DMS 273 (cell line): ENCODE data around the gene SLC26A1.
A peak's percentile ranks its signal among the peaks of the same experiment; 100 is the strongest.

Source experiments
- DNase-seq: peaks from one replicate; lab custom pipeline; 2025; ENCODE audit not compliant: unreplicated experiment; lab: John Stamatoyannopoulos, UW

SLC26A1 gene, protein sequence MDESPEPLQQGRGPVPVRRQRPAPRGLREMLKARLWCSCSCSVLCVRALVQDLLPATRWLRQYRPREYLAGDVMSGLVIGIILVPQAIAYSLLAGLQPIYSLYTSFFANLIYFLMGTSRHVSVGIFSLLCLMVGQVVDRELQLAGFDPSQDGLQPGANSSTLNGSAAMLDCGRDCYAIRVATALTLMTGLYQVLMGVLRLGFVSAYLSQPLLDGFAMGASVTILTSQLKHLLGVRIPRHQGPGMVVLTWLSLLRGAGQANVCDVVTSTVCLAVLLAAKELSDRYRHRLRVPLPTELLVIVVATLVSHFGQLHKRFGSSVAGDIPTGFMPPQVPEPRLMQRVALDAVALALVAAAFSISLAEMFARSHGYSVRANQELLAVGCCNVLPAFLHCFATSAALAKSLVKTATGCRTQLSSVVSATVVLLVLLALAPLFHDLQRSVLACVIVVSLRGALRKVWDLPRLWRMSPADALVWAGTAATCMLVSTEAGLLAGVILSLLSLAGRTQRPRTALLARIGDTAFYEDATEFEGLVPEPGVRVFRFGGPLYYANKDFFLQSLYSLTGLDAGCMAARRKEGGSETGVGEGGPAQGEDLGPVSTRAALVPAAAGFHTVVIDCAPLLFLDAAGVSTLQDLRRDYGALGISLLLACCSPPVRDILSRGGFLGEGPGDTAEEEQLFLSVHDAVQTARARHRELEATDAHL

DNA sequence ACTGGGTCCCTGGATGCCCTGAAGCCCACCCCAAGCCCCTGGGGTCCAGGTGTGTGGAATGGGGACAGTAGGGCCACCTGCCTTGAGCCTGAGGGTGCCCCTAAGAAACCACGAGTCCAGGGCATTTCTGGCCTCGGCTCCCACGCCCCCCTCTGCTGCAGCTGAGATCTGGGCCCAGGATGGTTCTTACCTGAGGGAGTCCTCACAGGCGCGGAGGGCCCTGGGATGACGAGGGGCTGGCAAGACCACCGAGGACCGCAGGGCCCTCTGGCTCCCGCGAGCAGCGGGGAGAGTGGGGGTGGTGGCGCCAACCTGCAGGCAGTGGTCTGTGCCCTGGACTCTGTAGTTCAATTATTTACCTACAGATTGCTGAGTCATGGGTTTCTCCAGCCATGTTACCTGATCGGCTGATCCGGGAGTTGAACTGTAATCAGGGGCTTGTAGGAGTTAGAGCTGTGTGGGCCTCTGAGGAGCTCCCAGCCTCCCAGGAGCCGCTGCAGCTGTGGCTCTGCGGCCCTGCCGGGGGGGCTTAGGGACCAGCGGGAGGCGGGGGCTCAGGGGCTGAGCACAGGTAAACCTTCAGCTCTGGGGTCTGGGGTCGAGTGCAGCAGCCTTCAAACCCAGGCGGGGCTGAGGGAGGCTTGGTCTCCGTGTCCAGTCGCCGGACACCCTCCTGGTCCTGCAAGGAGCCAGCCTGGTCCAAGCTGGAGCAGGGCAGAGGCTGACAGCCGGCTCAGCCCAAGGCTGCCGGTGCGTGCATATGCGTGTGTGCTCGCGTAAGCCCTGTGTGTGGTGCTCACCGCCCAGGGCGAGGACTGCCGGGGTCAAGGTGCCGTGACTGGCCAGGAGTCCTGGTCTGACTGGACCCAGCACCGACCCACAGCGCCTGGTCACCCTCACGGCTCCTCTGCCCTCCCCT lies at the start of gene SLC26A1:
Gene SLC26A1, minus strand, starts transcription at position 294 of the 919 bp plus-strand sequence. CDS start 1,701 bp downstream, outside the sequence.
- DNase-seq = peak; percentile 30

DNA sequence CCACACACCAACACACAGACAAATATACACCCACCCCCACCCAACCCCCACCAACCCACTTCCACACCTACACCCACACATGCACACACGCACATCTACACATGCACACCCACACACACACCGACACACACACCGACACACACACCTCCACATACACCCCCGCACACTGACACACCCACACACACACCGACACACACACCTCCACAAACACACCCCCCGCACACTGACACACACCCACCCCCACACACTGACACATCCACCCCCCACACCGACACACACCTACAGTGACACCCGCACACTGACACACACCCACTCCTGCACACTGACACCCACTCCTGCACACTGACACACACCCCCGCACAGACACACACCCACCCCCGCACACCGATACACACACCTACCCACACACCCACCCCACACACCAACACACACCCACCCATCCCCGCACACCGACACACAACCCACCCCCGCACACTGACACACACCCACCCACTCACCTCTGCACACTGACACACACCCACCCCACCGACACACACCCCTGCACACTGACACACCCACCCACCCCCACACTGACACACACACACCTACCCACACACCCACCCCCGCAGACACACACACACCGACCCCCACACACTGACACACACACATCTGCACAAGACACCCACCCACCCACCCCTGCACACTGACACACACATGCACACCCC lies 49.3 kb upstream of the SLC26A1 start:
- DNase-seq = no peak

DNA sequence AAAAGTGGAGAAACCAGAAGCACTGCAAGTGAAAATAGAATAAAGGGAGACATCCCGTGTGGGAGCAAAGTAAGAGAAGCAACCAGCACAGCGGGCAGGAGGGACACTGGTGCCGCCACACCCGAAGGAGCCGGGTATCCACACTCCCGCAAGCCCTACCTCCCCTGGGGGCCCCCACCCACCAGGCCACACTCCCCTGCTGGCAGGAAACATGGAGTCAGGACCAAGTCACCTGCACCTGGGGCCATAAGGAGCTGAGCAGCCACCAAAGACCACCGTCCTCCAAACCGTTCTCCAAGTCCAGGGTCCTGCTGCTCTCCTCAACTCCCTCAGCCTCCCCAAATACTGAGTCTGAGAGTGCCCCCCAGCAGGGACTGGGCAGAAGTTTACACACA lies 48.7 kb upstream of the SLC26A1 start:
- DNase-seq = no peak

DNA sequence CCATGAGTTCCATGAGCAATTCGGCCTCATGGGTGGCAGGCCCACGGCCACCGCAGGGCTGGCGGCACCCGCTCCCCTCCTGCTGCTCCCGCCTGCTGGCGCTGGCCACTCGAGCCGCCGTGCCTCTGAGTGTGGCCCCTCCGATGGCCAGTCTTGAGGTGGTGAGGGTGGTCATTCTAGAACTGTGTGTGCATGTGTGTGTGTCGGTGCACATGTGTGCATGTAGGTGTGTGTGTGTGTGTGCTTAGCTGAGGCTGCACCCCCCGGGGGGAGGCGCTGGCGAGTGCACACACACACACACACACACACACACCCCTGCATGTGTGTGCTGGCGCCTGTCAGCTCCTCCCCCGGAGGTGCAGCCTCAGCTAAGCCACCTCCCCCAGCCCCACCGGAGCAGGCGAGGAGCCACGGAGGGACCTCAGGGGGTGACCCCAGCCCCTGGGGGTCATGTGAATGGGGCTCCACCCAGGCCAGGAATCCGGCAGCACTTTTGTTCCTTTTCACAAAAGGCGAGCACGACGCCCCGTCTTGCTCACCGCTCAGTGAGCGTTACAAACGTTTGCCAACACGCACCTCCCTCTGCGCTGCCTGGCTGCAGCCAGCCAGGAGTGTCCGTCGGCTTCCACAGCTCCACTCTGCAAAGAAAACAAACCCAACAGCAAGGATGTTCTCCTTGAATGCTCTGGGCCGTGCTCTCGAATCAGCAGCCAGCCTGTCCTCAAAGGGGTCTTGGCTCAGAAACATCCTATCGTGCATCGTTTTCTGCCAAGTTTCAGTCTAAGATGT lies 48.1 kb upstream of the SLC26A1 start:
- no peak for DNase-seq

DNA sequence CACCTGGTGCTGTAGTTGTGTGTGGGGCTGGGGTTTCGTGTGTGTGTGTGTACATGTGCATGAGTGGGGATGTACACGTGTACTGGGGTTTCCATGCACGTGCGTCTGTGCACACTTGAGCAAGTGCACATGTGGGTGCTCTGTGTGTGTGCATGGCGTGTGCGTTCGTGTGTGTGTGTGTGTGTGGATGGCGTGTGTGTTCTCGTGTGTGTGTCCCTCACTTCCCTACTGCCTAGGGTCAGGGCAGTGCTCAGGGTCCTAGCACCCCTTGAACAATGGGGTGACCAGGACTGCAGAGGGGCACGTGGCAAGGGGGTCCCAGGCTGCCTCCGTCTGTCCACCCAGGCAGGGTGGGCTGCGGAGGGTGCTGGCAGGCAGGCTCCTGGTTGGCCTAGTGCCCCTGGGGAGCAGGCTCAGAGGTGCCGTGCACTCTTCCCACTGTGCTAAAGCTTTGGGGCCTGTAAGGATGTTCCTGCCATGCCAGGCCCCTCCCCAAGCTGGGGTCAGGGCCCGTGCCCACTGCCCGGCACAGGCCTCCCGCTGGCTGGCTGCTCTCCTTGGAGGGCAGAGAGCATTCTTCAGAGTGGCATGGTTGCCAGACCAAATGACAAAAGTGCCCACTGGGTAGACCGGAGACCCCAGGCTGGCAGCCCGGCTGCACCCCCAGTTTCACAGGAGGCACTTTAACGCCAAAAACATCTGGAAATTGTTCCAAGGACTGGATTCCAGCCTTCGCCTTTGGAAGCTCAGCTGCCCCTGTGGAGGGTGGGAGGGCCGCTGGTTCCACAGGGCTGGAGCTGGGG lies 47.3 kb upstream of the SLC26A1 start:
- DNase-seq = no peak

DNA sequence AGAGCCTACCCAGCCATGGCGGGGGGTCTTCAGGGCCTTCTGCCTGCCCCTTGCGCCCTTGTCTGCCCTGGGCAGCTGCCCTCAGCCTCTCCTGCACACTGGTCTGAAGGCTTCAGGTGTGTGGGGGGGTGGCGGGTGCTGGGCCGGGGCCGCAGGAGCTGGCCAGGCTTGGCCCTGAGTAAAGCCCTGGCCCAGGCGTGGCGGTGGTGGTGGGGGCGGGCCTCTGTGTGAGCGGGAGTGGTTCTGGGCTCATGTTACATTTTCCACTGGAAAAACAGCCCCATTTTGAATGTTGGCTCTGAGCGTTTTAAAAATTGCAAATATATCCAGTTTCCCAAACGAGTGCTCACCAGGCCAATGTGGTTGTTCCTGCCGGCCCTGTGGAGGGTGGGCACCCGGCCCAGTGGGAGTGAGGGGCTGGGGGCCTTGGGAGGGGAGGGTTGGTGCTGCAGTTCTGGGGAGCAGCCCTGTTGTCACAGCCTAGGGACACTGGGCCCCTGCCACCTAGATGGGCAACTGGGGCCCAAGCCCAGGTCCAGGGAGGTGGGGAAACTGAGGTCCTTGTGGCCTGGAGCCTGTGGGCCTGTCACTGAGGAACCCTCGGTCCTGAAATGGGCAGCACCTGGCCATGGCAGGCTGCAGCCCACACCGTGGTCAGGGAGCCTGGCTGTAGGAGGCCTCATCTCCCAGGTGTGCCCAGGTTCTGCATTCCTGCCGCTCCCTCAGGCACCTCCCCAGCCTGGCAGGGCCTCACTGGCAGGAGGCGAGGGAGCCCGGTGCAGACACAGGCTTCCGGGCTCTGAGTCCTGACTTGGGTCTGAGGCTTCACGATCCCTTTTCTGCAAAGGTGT lies 46.5 kb upstream of the SLC26A1 start:
- peak; percentile 44 for DNase-seq

DNA sequence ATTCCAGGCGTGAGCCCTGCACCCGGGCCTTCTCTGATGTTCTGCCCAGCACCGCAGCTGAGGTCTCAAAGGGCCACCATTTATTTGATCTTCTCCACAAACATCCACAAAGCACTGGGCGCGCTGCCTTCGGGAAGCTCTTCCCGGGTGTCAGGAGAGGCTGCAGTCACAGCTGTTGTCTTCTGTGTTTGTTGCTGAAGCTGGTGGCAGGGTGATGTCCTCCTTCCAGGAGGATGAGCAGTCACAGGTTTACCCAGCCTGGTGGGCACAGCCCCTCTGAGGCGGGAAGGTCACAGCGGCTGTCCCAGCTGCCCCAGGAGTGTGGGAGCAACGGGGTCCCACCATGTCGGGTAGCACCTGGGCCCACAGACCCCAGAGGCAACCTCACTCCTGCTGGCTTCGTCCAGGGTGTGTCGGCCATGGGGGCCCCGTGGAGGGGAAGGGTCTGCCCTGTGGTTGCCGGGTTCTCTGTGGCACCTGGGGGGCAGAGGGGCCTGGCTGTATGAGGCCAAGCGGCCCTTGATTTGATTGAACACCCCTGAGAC lies 45.8 kb upstream of the SLC26A1 start:
- no peak for DNase-seq

DNA sequence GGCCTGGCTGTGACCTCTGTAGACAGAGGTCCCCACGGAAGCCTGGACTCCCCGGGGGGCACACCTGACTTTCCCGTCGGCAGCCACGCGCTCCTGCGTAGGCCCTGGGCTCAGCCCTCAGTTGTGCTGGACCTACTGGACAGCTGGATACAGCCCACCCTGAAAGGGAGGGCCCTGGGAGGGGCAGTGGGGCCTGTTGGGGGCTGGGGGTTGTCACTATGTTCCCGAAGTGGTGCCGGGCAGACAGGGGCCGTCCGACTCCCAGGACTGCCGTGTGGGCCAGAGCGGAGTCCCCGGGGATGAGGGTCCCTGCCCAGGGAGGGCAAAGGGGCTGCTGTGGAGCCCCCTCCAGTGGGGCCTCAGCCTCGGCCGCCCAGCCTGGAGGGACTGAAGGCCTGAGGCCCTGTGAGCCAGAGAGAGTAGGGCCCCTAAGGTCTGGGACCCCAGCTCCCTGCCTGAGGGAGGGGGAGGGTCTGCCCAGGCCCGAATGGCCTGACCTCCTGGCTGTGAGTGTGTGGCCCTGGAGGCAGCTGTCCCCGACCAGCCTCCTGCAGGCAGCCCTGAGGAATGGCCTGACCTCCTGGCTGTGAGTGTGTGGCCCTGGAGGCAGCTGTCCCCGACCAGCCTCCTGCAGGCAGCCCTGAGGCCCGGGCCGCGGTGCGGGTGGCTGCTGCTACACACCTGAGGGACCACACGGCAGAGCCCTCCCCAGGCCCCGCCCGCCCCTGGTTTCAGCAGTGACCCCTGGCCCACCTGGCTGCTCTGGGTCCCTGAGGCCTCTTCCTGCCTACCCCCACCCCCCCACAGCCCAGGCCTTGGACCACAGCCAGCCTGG lies 44.0 kb upstream of the SLC26A1 start:
- DNase-seq = no peak

DNA sequence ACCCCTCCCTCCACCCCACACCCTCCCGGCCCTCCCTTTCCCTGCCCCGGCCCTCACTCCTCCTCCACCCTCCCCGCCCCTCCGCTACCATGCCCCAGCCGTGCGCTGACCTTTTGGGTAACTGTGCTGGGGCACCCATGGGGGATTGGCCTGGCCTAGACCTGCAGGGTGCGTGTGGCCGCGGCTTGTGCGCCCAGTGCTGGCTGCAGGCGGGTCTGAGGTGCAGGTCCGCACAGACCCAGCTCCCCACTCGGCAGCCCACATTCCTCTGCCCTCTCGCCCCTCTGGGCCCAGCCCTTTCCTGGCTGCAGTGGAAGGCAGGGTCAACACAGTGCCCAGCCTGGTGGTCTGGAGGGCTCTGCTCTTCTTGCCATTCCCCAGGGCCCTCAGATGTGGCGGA lies 42.9 kb upstream of the SLC26A1 start:
- no peak for DNase-seq

DNA sequence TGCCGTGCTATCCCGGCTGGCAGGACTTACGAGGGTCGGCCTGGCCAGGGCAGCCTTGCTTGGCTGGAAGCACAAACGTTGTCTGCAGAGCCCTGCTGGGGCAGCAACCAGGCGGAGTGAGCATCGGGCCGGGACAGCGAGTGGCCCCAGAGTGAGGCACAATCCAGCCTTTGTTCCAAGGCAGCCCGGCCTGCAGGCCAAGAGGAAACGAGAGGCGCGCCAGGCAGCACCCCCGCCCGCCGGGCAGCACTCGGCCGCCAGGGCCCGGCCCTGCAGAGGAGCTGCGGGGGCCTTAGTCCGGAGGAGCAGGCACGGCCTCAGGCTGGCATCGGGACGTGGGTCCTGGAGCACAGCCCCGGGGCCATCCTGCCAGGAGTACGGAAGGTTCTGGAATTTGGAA lies 42.3 kb upstream of the SLC26A1 start:
- DNase-seq = no peak

DNA sequence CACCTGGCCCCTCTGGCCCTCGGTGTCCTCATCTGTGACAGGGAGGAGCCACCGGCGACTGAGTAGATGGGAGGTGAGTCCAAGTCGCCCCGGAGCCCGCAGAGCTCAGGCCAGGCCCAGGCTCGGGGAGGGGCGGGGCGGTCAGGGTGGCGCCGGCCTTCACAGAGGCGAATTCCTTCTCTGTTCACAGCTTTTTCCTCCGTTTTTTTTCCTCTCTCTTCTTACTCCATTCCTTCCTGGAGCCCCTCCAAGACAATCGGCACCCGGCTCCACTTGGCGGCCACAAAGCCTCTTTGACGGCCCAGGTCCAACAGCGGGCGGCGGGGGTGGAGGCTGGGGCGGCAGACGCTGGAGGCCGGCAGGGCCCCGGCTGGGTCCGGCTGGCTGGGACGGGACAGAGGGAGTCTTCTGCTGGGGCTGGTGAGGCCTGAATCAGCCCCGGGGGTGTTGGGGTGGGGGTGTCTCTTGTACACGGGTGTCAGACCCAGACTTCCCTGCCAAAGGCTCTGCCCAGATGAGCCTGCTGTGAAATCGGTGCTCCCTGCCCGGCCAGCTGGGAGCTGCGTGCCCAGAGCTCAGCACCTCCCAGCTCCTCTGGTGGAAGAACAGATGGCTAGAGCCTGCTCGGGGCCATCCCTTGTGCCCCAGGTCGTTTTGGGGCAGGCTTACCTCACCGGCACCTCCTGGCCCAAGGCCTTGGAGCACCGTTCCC lies 40.8 kb upstream of the SLC26A1 start:
- peak; percentile 87 for DNase-seq

DNA sequence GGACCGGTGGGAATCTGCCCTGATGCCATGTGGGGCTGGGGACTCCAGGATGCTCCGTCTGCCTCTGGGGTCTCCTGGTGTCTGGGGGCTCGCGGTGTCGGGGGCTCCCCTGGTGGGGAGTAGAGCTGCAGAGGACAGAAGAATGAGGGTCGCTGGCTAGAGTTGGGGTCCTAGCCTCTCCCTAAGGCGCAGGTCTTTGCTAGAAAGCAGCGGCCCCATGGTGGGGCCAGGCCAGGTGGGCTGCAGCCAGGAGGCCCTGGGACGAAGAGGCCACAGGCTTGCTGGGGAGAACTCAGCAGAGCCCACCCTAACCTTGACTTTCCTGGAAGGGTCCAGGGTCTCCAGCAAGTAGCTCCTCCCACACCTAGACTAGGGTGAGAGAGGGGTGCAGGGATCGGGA lies 39.7 kb upstream of the SLC26A1 start:
- DNase-seq = no peak

DNA sequence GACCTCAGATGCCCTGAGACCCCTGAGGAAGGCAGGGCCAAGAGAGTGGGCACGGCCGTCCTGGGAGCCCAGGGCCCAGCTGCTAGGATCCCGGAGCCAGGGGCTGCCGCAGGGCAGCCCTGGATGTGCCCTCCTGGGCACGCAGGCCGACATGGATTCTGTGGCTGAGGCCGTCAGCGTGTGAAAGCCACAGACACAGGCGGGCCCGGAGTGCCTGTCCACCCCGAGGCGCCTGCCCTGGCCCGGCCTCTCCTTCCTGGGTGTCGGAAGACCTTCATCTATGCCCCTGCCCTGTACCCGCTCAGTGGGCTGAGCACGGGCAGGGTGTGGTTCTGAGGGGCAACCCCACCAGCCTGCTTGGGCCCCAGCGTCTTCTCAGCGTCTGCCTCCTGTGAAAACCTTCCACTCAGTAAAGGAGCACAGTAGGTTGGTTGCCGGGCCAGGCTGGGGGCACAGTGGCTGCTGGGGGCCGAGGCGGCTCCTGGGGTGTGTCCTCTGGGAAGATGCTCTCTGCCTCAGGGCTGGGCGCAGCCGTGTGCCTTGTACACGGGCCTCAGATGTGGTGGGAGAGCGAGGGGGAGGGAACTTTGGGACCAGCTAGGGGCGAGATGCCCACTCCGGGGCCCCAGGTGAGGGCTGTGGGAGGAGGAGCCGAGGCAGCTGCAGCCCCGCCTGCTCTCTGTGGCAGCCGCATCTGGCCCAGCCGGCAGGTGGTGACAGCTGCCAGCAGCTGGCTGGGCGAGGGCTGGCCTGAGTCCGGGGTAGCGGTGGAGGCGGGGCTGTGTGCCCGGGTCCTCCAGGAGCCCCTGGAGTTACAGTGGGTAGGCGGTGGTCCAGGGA lies 39.0 kb upstream of the SLC26A1 start:
- DNase-seq = peak; percentile 66

DNA sequence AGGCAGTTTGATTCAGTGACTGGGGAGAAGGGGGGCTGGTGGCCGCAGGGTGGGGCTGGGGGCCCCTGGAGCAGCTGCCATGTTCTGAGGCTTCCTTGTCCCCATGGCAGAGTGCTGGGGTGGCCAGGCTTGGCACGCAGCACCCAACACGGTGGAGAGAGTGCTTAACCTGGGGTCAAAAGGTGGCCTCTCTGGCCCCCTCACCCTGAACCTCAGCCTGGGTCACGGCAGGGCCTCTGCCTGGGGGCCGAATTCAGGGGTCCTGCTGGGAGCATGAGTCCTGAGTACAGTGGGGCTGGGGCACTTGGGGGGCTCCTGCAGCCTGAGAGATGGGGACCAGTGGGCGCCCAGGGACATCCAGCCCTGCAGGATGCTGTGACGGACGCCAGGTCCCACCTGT lies 38.1 kb upstream of the SLC26A1 start:
- DNase-seq = no peak

DNA sequence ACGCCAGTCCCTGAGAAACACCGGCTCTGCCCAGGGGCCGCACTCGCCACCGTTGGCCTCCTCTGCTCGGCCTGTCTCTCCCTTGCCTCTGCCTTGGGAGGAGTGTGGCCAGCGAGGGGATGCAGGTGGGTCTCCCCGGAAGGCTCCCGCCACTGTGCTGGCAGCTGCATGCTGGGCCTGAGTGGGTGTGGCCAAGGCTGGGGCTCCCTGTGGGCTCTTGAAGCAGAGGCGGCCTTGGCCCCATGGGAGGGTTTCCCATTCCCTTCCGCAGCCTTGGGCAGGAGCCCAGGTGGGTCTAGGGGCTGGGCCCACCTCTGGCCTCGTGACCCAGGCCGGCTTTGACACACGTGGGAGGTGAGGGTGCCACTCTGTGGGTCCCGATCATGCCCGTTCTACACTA lies 37.4 kb upstream of the SLC26A1 start:
- DNase-seq = no peak

DNA sequence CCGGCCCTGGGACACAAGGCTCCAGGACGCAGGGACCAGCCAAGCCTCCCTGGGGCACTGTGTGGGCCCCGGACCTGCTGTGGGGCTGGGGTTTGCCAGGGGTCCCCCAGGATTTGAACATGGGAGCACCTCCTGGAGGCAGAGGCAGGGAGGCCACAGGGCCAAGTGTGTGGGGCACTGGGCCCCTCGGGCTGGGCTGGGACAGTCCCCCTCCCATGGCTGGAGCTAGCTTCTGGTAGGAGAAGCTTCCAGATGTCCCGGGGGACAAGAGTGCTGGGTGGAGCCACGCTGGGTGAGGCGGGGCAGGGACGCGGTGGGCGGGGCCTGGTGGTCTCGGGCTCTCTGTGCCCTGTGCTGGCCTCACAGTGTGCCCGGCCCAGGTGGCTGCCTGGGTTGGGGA lies 36.8 kb upstream of the SLC26A1 start:
- peak; percentile 47 for DNase-seq
